Fibroblast of skin of abdomen (primary cell): ENCODE results near the gene PNLIPRP2. TPM values are rescaled to one million over a fixed set of nuclear protein-coding genes. Genes with fewer than 3 reads are reported as not detected.

Experiments
- DNase-seq: peaks from one replicate; pipeline ENCODE4 v3.0.0-alpha.2; 2013
- polyA plus RNA-seq, 2 experiments: library from polyadenylated mRNA; unstranded; fragments of 120-200 nt; gene quantifications; one replicate each; pipeline ENCODE4 v1.2.1, GENCODE V29; 2013; ENCODE audit not compliant: insufficient read length in 2 of 2

Gene PNLIPRP2
- not detected for polyA plus RNA-seq (2013, experiment 1 of 2; ENCODE audit: insufficient read length)
- polyA plus RNA-seq (2013, experiment 2 of 2; ENCODE audit: insufficient read length): not detected

- DNase-seq: no peak
Measured at GRCh38 chr10:116620423-116621400, at the start of gene PNLIPRP2. Gene PNLIPRP2, plus strand, starts transcription at chr10:116620953.

- no peak for DNase-seq
Measured at GRCh38 chr10:116574797-116575196, 46.0 kb upstream of the PNLIPRP2 start.

GRCh38 chr10:116587878-116588591, 32.7 kb upstream of the PNLIPRP2 start:
- no peak for DNase-seq

GRCh38 chr10:116588995-116589394, 31.8 kb upstream of the PNLIPRP2 start:
- DNase-seq: no peak

- no peak for DNase-seq
Measured at GRCh38 chr10:116589926-116590325, 30.8 kb upstream of the PNLIPRP2 start.

GRCh38 chr10:116590590-116591444, 29.9 kb upstream of the PNLIPRP2 start, which contains the start of gene PNLIPRP1:
Gene PNLIPRP1, plus strand, starts transcription at chr10:116590959. Its CDS starts 171 bp downstream, at chr10:116591130.
- no peak for DNase-seq

GRCh38 chr10:116593139-116593740, 27.5 kb upstream of the PNLIPRP2 start:
- no peak for DNase-seq

- DNase-seq: no peak
Measured at GRCh38 chr10:116594525-116595035, 26.2 kb upstream of the PNLIPRP2 start.

- DNase-seq: no peak
Measured at GRCh38 chr10:116596062-116596461, 24.7 kb upstream of the PNLIPRP2 start.

- no peak for DNase-seq
Measured at GRCh38 chr10:116597543-116597942, 23.2 kb upstream of the PNLIPRP2 start.

- no peak for DNase-seq
Measured at GRCh38 chr10:116598329-116598728, 22.4 kb upstream of the PNLIPRP2 start.

- no peak for DNase-seq
Measured at GRCh38 chr10:116599991-116600390, 20.8 kb upstream of the PNLIPRP2 start.

GRCh38 chr10:116602648-116603400, 17.9 kb upstream of the PNLIPRP2 start:
- DNase-seq: no peak

- no peak for DNase-seq
Measured at GRCh38 chr10:116606061-116606483, 14.7 kb upstream of the PNLIPRP2 start.

- no peak for DNase-seq
Measured at GRCh38 chr10:116607336-116607735, 13.4 kb upstream of the PNLIPRP2 start.

- no peak for DNase-seq
Measured at GRCh38 chr10:116608686-116609594, 11.8 kb upstream of the PNLIPRP2 start.

GRCh38 chr10:116610443-116611152, 10.2 kb upstream of the PNLIPRP2 start:
- no peak for DNase-seq

- DNase-seq: no peak
Measured at GRCh38 chr10:116611153-116611545, 9.6 kb upstream of the PNLIPRP2 start.
